Femur (tissue), 1 donor: ENCODE results near the gene PPP1CB.

Source experiments
- DNase-seq: peaks from one replicate; pipeline ENCODE4 v3.0.0-alpha.2; 2017

The PPP1CB gene

DNA sequence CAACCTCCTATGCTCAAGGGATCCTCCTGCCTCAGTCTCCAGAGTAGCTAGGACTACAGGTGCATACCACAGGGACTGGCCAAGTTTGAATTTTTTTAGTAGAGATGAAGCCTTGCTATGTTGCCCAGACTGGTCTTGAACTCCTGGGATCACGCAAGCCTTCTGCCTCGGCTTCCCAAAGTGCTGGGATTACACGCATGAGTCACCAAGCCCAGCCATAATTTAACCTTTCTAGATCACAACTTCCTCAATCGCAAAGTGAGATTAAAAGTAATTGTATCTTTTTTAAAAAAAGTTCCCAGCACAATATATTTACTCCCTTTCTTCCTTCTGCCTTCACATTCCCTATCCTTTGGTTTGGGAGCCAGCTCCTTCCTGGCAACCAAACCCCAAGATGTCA lies 5.8 kb upstream of the PPP1CB start:
- no peak for DNase-seq

DNA sequence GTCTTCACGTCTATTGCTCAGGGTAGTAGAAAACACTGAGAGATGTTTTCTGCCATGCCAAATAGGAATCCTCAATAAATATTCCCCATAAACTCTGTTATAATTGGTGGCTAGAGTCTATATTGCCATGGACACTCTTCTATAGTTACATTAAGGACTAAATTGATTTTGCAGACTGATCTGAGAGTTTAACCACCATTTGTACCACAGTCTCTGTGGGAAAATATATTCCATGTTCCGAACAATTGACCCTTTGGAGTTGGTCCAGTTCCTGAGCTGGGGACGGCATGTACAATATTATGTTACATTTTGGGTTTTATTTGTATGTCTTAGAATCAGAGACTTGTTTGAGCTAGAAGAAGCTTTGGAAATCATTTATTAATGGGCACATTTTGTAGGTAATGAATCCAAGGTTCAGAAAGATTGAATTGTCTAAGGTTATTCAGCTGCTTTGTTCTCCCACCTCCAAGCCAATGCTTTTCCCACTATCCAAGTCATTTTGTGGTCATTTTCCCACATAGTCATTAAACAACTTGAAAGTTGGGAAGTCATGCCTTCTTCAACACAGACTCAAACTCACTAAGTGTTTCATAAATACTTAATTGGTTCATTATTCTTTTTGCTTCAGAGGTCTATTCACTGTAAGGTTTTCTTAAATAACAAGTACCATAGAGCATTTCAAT lies 5.1 kb upstream of the PPP1CB start:
- no peak for DNase-seq

- no peak for DNase-seq
Measured at GRCh38 chr2:28747714-28748113, 3.9 kb upstream of the PPP1CB start.

GRCh38 chr2:28748176-28748575 lies 3.5 kb upstream of the PPP1CB start:
- DNase-seq = no peak

DNA sequence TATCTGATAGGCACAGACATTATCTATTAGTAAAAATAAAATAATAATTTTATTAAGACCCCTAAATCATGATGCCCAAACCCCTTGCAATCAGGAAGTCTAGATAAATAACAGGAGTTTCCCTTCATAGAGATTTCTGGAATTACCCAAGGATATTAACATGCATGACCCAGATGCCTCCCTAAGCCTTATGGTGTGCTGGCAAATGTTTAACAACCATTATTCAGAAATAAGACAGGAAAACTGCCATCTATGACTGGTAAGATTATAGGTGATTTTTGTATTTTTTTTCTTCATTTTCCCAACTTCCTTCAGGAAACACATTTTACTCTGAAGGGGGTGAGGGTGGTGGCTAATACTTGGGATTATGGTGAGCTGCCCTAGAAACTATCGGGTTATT lies 2.7 kb upstream of the PPP1CB start:
- DNase-seq = no peak

DNA sequence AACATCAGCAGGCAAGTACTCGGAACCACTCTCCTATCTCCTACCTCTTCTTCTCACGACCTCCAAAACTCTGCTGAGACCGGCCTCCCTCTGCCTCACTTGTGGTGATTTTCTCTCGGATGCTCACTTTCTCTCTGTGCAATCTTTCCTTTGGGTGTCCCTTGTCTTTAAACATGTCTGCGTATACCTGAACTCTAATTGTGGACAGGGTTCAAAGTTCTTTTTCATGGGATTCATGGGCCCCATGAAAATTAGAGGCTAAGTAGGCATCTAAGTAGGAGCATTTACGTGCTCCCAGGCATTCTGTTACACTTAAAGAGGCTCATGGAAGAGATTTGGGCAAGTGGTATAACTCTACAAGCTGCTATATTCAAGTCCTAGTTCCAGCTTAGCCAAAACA lies 2.1 kb upstream of the PPP1CB start:
- DNase-seq = no peak

DNA sequence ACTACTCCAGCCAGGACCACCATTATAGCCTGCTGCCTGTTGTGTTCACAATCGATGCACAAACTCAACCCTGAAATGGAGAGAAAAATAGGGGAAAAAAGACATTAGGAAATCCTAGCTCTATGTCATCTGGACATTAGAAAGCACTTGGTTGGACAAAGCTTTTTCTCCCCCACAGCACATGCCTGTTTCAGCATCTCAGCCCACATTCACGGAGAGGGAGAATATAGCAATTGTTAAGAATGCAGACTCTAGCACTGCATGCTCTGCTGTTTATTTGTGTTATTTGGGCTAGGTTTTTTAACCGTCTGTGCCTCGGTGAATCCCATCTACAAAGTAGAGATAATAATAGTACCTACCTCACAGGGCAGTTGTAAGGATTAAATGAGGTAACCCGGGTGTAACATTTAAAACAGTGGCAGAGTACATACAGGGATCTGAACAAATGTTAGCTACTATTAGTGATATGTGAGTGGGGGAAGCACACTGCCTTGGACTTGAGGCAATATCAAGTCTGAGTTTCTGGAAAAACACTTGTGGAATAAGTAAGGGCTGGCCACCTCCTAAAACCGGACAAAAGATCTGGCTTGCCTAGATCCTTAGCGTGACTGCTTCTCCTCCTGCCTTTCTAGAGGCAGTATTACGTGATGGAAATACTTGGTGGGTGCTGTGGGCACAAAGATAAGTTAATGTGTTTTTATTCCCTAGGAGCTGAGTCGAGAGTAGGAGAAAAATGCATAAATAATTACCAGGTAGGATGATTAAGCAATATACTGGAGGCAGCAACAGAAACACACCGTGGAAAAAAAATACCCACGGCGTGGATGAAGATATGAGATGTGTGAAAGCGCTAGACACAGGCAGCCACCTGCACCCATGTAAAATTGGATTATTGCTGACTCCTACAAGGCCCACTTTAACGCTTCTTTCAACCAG lies 1.0 kb upstream of the PPP1CB start:
- DNase-seq = peak; percentile 43

GRCh38 chr2:28751956-28752630 lies 463 bp downstream of the PPP1CB start:
- no peak for DNase-seq

DNA sequence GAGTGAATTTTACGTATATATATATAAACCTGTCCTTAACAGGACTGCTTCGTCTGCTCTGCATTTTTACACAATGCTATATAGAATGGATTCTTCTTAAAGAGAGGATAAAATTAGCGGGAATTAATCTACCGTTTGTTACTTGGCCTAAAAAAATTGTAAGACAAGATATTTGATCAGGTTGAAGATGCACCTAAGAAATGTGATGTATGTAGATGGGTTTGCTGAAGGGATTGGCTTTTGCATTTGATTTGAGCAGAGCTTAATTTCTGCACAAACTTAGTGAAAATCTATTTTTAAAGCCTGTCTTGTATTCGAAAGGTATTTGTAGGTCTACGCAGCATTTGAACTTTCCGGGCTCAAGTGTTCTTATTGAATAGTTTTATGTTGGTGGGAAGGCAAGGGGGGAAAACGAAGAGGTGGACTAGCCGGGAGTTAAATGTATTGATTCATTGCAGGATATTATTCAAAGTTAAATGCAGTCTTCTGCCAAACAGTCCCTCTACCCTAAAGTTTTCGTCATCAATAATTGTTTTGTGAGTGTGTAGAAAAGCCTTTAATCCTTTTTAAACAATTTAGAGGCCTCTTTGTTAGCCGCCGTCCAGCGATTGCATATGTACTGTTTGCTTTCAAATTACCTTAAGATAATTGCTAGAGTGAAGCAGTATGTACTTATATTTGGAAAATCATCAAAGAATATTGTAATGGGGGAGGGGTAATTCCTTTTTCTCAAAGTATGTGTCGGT lies 1.2 kb downstream of the PPP1CB start:
- DNase-seq = no peak

DNA sequence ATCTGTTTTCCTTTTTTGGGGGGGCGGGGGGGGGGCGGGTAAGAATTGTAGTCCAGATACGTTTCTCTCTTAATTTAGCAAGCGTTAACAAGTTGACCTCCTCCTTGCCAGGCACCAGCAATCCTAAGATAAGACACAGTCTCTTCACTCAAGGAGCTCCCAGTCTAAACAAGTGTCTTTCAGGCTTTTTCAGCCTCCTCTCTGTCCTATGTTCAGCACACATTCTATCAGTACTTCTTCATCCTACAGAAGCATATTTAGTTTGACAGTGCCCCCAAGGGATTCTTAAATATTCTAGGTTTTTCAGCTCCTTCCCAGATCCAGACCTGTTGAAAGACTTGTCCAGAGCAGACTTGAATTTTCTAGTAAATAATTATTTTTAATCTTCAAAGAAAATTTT lies 2.7 kb downstream of the PPP1CB start:
- DNase-seq = no peak

GRCh38 chr2:28755421-28755820 lies 3.8 kb downstream of the PPP1CB start:
- DNase-seq = no peak

GRCh38 chr2:28758459-28758858 lies 6.8 kb downstream of the PPP1CB start:
- no peak for DNase-seq

DNA sequence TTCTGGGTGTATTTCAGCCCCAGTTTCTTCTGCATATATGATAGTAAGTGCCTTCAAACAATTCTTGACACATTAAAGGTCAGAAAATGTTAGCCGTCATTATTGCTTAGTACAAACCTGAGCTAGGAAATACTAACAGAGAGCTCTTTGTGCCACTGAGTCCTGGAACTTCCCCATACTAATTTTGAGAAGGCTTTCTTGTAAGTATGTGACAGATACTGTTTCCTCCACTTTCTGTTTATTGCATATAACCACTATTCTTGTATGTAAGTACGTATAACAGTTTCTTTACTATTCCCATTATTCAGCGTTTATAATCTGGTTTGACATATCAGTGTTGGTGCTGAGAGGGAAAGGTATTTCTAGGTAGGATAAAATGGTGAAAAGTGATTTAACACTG lies 9.8 kb downstream of the PPP1CB start:
- DNase-seq = no peak

- DNase-seq = no peak
Measured at GRCh38 chr2:28764909-28765711, 13.5 kb downstream of the PPP1CB start.

DNA sequence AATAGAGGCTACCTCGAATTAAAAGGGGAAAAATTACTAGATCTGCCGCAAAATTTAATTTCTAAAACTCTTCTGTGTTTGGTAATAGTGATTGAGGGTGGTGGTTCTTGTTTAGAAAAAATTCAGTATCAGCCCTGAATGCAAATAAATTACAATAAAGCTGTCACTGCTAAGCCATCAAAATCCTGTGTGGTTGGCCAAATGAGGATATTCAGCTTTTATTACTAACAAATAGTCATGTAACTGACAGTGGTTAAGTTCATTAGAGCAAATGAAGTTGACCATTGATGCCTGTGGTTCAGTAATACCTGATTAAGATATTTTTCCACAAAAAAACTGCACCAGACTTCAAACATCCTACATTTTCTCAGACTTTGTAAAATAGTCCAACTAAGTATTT lies 14.4 kb downstream of the PPP1CB start:
- no peak for DNase-seq

DNA sequence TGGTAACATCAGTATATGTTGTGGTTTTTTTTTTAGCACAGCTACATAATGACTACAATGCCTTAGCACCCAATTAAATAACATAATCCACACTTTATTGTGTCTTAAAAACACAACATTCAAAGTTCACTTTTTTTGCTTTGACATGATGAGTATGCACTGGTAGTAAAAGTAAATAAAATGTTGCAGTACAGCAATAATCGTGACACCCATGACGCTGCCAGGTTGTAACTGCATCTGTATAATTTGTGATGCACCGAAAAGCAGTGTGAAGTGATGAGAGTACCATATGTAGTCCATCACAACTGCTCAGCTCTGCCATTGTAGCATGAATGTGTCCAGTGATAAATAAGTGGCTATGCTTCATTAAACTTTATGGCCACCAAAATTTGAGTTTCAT lies 15.7 kb downstream of the PPP1CB start:
- no peak for DNase-seq

- DNase-seq = no peak
Measured at GRCh38 chr2:28768422-28768821, 16.8 kb downstream of the PPP1CB start.

GRCh38 chr2:28768952-28769351 lies 17.3 kb downstream of the PPP1CB start:
- DNase-seq = no peak

DNA sequence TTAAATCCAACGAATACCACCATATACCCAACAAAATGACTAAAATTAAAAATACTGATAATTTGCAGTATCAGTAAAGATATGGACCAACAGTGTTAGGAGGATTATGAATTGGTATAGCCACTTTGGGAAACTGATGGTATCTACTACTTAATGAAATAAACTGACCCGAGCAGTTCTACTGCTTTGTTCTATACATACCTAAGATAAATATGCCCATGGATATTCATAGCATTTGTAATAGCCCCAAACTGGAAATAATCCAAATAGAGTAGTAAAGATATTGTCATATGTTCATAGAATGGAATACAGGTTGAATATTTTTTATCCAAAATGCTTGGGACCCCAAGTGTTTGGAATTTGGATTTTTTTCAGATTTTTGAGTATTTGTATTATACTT lies 20.7 kb downstream of the PPP1CB start:
- DNase-seq = no peak

- no peak for DNase-seq
Measured at GRCh38 chr2:28776471-28776870, 24.8 kb downstream of the PPP1CB start.

DNA sequence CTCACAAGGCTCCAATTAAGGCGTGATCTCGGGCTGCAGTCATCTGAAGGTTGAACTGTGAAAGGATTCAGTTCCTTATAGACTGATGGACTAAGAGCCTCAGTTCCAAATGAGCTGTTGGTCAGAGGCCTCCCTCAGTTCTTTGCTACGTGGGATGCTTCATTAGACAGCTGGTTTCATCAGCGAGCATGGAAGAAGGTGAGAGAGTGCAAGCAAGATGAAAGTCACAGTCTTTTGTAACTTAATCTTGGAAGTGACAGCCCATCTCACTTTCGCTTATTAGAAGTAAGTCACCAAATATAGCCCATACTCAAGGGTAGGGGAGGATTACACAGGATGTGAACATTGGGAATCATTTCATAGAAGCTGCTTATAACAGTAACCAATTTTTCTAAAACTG lies 26.8 kb downstream of the PPP1CB start:
- DNase-seq = no peak

- no peak for DNase-seq
Measured at GRCh38 chr2:28779001-28779400, 27.4 kb downstream of the PPP1CB start.
